HCT116 (cell line): ENCODE data around the gene MGAM2. TPM values are rescaled to one million over a fixed set of nuclear protein-coding genes. Genes with fewer than 3 reads are reported as not detected.

Source experiments
- ATAC-seq: fragments of 200-7000 bp; cut with Tn5 transposase; 2 replicates; pipeline ENCODE4 v1.9.1; 2020; ENCODE audit warnings: mild to moderate bottlenecking, moderate library complexity
- BruUV-seq: library from RNA; stranded (reverse); fragments of 400-500 nt; replicated peaks from 2 replicates; lab custom pipeline; 2021; lab: Mats Ljungman, UMichigan
- CTCF ChIA-PET: fragments of 300-600 bp; sonication (Branson Sonifier 250); formaldehyde crosslinking; loops from one replicate; lab custom pipeline; 2021; ENCODE audit warnings: antibody characterized with exemption; lab: Charles Lee
- POLR2A ChIA-PET: fragments of 300-600, 350-600 bp; sonication (Branson Sonifier 250); formaldehyde crosslinking; loops from one replicate; lab custom pipeline; 2021; ENCODE audit warnings: antibody characterized with exemption; lab: Charles Lee
- RAD21 ChIA-PET, 2 experiments: fragments of 300-600 bp; sonication (Branson Sonifier 250); formaldehyde crosslinking; loops; one replicate each; lab custom pipeline; 2023; ENCODE audit warnings: low total read pairs in 2 of 2; ENCODE audit not compliant: uncharacterized antibody in 2 of 2, unreplicated experiment in 2 of 2, low non-redundant PET in 1 of 2; lab: Charles Lee
- DNase-seq: peaks from one replicate; pipeline ENCODE4 v3.0.0-alpha.2; 2010; ENCODE audit warnings: low read depth, low spot score
- H2AFZ ChIP-seq: fragments of 200-600 bp; shearing (Covaris generic), sonication (generic); 2 replicates; pipeline ENCODE4 v1.6.1; 2017; ENCODE audit warnings: low read depth, mixed run types, mixed read lengths, antibody characterized with exemption, low read length; ENCODE audit not compliant: poor library complexity, severe bottlenecking
- H3K27ac ChIP-seq: 2 replicates; pipeline ENCODE4 v1.5.1; 2012; ENCODE audit warnings: low read depth, low read length
- H3K27me3 ChIP-seq: fragments of 200-600 bp; sonication (generic); 2 replicates; pipeline ENCODE4 v1.6.1; 2016; ENCODE audit warnings: mixed run types, low read length, mixed read lengths; ENCODE audit not compliant: insufficient read depth
- H3K36me3 ChIP-seq, 2 experiments: fragments of 200-500 bp in 1 of 2; fragments of 200-600 bp in 1 of 2; sonication (Bioruptor generic) in 1 of 2; sonication (generic) in 1 of 2; 2 replicates each; pipeline versions ENCODE4 v1.5.1 to v1.6.1; 2014 to 2016; ENCODE audit warnings: low read length in 2 of 2, inconsistent platforms in 1 of 2, mixed read lengths in 1 of 2, mixed run types in 1 of 2; ENCODE audit not compliant: insufficient read depth in 2 of 2, control insufficient read depth in 1 of 2
- H3K4me1 ChIP-seq, 2 experiments: fragments of 200-600 bp in 1 of 2; sonication (generic) in 1 of 2; 2 replicates each; pipeline versions ENCODE4 v1.5.1 to v1.6.1; 2012 to 2017; ENCODE audit warnings: low read length in 2 of 2, inconsistent platforms in 1 of 2, mild to moderate bottlenecking in 1 of 2, mixed read lengths in 1 of 2, mixed run types in 1 of 2, moderate library complexity in 1 of 2; ENCODE audit not compliant: insufficient read depth in 2 of 2, control insufficient read depth in 1 of 2
- H3K4me2 ChIP-seq: fragments of 200-600 bp; sonication (generic); 2 replicates; pipeline ENCODE4 v1.6.1; 2017; ENCODE audit warnings: mixed run types, low read length, mixed read lengths
- H3K4me3 ChIP-seq, 2 experiments: fragments of 200-600 bp in 1 of 2; sonication (generic) in 1 of 2; replicated peaks in 1 of 2; 2 replicates each; pipeline ENCODE4 v1.5.1; 2011 to 2016; ENCODE audit warnings: low read length in 2 of 2, control low read depth in 1 of 2, low read depth in 1 of 2, mild to moderate bottlenecking in 1 of 2, mixed read lengths in 1 of 2, mixed run types in 1 of 2
- H3K79me2 ChIP-seq: fragments of 200-600 bp; sonication (generic); 2 replicates; pipeline ENCODE4 v1.6.1; 2017; ENCODE audit warnings: mild to moderate bottlenecking, mixed run types, low read length, moderate library complexity, mixed read lengths; ENCODE audit not compliant: insufficient read depth
- H3K9ac ChIP-seq: fragments of 200-600 bp; sonication (generic); 2 replicates; pipeline ENCODE4 v1.6.1; 2016; ENCODE audit warnings: low read length, mixed read lengths
- H3K9me2 ChIP-seq: fragments of 200-600 bp; sonication (generic), shearing (Covaris generic); 2 replicates; pipeline ENCODE4 v1.6.1; 2017; ENCODE audit warnings: mixed run types, mild to moderate bottlenecking, moderate library complexity; ENCODE audit not compliant: insufficient read depth
- H3K9me3 ChIP-seq, 2 experiments: fragments of 200-500 bp in 1 of 2; fragments of 200-600 bp in 1 of 2; sonication (Bioruptor generic) in 1 of 2; sonication (generic) in 1 of 2; 2 replicates each; pipeline ENCODE4 v1.6.1; 2014 to 2017; ENCODE audit warnings: low read length in 2 of 2, mixed read lengths in 2 of 2, inconsistent platforms in 1 of 2, low read depth in 1 of 2, mild to moderate bottlenecking in 1 of 2, mixed run types in 1 of 2, moderate library complexity in 1 of 2; ENCODE audit not compliant: control insufficient read depth in 1 of 2, insufficient read depth in 1 of 2
- H4K20me1 ChIP-seq: fragments of 200-600 bp; sonication (generic), shearing (Covaris generic); 2 replicates; pipeline ENCODE4 v1.6.1; 2017; ENCODE audit warnings: mixed run types, mild to moderate bottlenecking, moderate library complexity; ENCODE audit not compliant: insufficient read depth
- CEBPB ChIP-seq: IDR thresholded peaks from 2 replicates; pipeline ENCODE4 v1.6.1; 2012; ENCODE audit warnings: low read depth
- EGR1 ChIP-seq: IDR thresholded peaks from 2 replicates; pipeline ENCODE4 v1.6.1; 2012; ENCODE audit warnings: low read depth
- ELF1 ChIP-seq: IDR thresholded peaks from 2 replicates; pipeline ENCODE4 v1.6.1; 2012; ENCODE audit warnings: low read depth, borderline replicate concordance
- EZH2phosphoT487 ChIP-seq: fragments of 200-600 bp; IDR thresholded peaks from 2 replicates; pipeline ENCODE4 v1.6.1; 2018; ENCODE audit warnings: antibody characterized with exemption, borderline replicate concordance
- FOSL1 ChIP-seq: IDR thresholded peaks from 2 replicates; pipeline ENCODE4 v1.6.1; 2012; ENCODE audit warnings: low read depth
- POLR2A ChIP-seq: IDR thresholded peaks from 2 replicates; pipeline ENCODE4 v1.7.0; 2011; ENCODE audit warnings: borderline replicate concordance; ENCODE audit not compliant: insufficient read depth, insufficient read length; ENCODE audit errors: extremely low read depth
- POLR2AphosphoS5 ChIP-seq: IDR thresholded peaks from 2 replicates; pipeline ENCODE4 v1.6.1; 2011; ENCODE audit warnings: mild to moderate bottlenecking, low read depth, low read length, moderate library complexity
- RAD21 ChIP-seq: IDR thresholded peaks from 2 replicates; pipeline ENCODE4 v1.6.1; 2012; ENCODE audit warnings: low read depth, mild to moderate bottlenecking
- SIN3A ChIP-seq: IDR thresholded peaks from 2 replicates; pipeline ENCODE4 v1.6.1; 2012; ENCODE audit warnings: low read depth
- SP1 ChIP-seq: IDR thresholded peaks from 2 replicates; pipeline ENCODE4 v1.6.1; 2012; ENCODE audit warnings: low read depth
- SRF ChIP-seq: IDR thresholded peaks from 2 replicates; pipeline ENCODE4 v1.6.1; 2012; ENCODE audit warnings: low read depth
- ZFX ChIP-seq: fragments of 450-650 bp; IDR thresholded peaks from 2 replicates; pipeline ENCODE4 v1.6.1; 2017
- intact Hi-C: fragments of 100-400 bp; cut with micrococcal nuclease; formaldehyde crosslinking; loops from 2 replicates; pipeline ENCODE4 v1.10.0; 2022
- total RNA-seq: library from RNA; stranded (reverse); gene quantifications from one replicate; pipeline ENCODE4 v1.2.1, GENCODE V29; 2021; ENCODE audit not compliant: unreplicated experiment
- TF ChIP-seq, protein P1 (sequence below): IDR thresholded peaks from 2 replicates; pipeline ENCODE4 v1.6.1; 2011; ENCODE audit warnings: mild to moderate bottlenecking, low read length, moderate library complexity; ENCODE audit not compliant: insufficient replicate concordance; ENCODE audit errors: extremely low read depth
- TF ChIP-seq, protein P2 (sequence below): IDR thresholded peaks from 2 replicates; pipeline ENCODE4 v1.6.1; 2012

Gene MGAM2
- total RNA-seq, 1 experiment from 2014 or later: 0.05 TPM

DNA sequence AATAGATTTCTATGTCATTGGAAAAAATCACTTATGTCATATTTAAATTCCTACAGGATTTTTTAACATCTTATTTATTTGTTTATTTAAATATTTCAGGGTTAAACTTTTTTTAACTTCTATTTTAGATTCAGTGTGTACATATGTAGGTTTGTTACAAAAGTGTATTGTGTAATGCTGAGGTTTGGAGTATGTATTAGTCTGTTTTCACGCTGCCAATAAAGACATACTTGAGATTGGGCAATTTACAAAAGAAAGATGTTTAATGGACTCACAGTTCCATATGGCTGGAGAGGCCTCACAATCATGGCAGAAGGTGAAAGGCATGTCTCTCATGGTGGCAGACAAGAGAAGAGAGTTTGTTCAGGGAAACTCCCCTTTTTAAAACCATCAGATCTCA lies 65.4 kb downstream of the MGAM2 start:
- Histone ChIP-seq H3K79me2 (no peaks in the 10 kb centered on the region), H3K36me3 (no peaks in the 10 kb centered on the region), H3K27me3 (no peaks in the 10 kb centered on the region), H3K9me3 (no peaks in the 10 kb centered on the region), H3K4me1 (no peaks in the 10 kb centered on the region), H4K20me1 (no peaks in the 10 kb centered on the region), H3K9ac (no peak overlapping the region), H3K4me3 (no peak overlapping the region), H3K9me2 (no peaks in the 10 kb centered on the region), H3K27ac (no peak overlapping the region), H3K4me2 (no peak overlapping the region), H2AFZ (no peak overlapping the region)
- DNase-seq (no peak), ATAC-seq (no peak)
- RAD21 ChIA-PET: no interaction called here
- TF ChIP-seq EGR1 (no peak), RAD21 (no peak), POLR2AphosphoS5 (no peak)
- TF ChIP-seq, protein P1, sequence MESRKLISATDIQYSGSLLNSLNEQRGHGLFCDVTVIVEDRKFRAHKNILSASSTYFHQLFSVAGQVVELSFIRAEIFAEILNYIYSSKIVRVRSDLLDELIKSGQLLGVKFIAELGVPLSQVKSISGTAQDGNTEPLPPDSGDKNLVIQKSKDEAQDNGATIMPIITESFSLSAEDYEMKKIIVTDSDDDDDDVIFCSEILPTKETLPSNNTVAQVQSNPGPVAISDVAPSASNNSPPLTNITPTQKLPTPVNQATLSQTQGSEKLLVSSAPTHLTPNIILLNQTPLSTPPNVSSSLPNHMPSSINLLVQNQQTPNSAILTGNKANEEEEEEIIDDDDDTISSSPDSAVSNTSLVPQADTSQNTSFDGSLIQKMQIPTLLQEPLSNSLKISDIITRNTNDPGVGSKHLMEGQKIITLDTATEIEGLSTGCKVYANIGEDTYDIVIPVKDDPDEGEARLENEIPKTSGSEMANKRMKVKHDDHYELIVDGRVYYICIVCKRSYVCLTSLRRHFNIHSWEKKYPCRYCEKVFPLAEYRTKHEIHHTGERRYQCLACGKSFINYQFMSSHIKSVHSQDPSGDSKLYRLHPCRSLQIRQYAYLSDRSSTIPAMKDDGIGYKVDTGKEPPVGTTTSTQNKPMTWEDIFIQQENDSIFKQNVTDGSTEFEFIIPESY: no peak
- TF ChIP-seq, protein P2, sequence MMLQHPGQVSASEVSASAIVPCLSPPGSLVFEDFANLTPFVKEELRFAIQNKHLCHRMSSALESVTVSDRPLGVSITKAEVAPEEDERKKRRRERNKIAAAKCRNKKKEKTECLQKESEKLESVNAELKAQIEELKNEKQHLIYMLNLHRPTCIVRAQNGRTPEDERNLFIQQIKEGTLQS: no peak
- intact Hi-C loops: no loop called here
- CTCF ChIA-PET: no interaction called here
- POLR2A ChIA-PET: no interaction called here
- no TSS peak for BruUV-seq

DNA sequence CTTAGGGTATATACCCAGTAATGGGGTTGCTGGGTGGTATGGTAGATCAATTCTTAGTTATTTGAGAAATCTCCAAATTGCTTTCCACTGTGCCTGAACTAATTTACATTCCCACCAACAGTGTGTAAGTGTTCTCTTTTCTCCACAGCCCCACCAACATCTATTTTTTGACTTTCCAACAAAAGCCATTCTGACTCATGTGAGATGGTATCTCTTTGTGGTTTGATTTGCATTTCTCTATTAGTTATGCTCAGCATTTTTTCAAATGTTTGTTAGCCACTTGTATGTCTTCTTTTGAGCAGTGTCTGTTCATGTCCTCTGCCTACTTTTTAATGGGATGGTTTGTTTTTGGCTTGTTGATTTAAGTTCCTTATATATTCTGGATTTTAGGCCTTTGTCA lies 66.4 kb downstream of the MGAM2 start:
- Histone ChIP-seq H3K9me2 (no peaks in the 10 kb centered on the region), H4K20me1 (no peaks in the 10 kb centered on the region), H3K4me3 (no peak overlapping the region), H3K4me2 (no peak overlapping the region), H3K9ac (no peak overlapping the region), H3K9me3 (no peaks in the 10 kb centered on the region), H3K79me2 (no peaks in the 10 kb centered on the region), H3K27me3 (no peaks in the 10 kb centered on the region), H2AFZ (no peak overlapping the region)
- ChIA-PET CTCF (no interaction called here), RAD21 (no interaction called here)
- BruUV-seq: no TSS peak
- intact Hi-C loops: no loop called here
- no peak for DNase-seq
- no peak for ATAC-seq
- TF ChIP-seq FOSL1: no peak
- TF ChIP-seq ELF1: no peak
- TF ChIP-seq ZFX: no peak
- no peak for TF ChIP-seq POLR2AphosphoS5
- no peak for TF ChIP-seq RAD21
- no peak for TF ChIP-seq POLR2A
- TF ChIP-seq, protein P2: no peak
- TF ChIP-seq CEBPB: no peak
- no peak for TF ChIP-seq SIN3A
- no peak for TF ChIP-seq SRF
- TF ChIP-seq, protein P1: no peak
- no peak for TF ChIP-seq SP1
- TF ChIP-seq EZH2phosphoT487: no peak
- TF ChIP-seq, all 23 proteins: peak for 0
- Histone ChIP-seq H3K4me1 (no peaks in the 10 kb centered on the region), H3K36me3 (no peaks in the 10 kb centered on the region), H3K27ac (no peak overlapping the region)
- POLR2A ChIA-PET: no interaction called here
